HG03045 (cell line): ENCODE measurements around the gene RARG.
"Not testable (repeated sequence)": the region's sequence is repeated elsewhere in the genome, so short reads cannot be mapped to it uniquely, and the experiment has no call there.

Experiments
- ATAC-seq: cut with Tn5 transposase; IDR thresholded peaks from one replicate; pipeline ENCODE4 v1.9.1; 2021; ENCODE audit warnings: mild to moderate bottlenecking, moderate library complexity; ENCODE audit not compliant: unreplicated experiment

The RARG gene

DNA sequence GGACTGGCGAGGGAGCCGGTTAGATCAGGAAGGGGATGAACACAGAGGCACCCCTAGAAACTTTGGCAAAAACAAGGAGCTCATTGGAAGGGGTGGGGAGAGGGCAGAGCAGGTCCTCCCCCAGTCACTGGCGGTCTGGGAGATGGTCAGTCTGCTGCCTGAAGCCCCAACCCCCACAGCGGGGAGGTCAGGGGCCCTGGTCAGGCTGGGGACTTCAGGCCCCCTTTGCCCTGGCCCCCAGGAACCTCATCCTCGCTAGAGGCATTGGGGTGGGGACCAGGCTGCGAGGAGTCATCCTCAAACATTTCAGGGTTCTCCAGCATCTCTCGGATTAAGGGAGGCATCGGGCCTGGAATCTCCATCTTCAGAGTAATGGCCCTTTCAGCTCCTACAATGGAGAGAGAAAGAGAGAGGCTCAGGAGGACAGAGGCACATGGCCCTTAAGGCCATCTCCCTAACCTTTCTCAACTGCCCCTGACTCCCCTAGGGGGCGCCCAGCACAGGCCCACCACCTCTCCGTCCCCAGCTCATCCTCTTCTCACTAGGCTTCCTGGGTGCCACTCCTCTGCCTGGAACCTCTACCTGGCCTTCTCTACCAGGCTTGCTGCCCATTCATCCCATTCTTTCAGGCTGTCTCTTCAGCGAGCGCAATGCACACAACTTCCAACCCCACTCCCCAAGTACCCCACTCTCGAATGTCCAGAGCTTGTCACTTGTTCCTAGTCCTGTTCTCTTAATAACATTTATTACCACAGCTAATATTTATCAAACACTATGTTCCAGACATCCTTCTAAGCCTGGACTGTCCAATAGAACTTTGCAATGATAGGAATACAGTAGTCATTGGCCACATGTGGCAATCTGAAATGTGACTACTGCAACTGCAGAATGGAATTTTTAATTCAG is 20.3 kb downstream of the RARG start:
- ATAC-seq, result no peak

DNA sequence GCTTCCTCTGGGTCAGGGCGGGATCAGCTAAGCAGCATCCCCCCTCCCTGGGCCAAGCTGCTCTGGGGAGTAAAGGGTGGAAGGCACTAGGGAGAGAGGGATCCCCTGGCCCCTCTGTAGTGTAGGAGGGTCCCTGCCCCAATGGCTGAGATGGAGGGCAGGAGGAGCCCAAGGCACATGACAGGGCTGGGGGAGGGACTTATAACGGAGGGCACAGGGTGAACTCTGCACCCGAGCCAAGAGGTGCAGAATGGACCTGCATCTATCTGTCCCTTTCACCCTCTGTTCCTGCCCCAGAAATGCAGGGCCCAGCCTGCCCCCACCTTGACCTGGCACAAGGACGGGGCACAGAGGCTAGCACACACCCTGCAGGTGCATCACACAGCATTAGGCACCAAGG is 21.2 kb downstream of the RARG start:
- ATAC-seq, result no peak

DNA sequence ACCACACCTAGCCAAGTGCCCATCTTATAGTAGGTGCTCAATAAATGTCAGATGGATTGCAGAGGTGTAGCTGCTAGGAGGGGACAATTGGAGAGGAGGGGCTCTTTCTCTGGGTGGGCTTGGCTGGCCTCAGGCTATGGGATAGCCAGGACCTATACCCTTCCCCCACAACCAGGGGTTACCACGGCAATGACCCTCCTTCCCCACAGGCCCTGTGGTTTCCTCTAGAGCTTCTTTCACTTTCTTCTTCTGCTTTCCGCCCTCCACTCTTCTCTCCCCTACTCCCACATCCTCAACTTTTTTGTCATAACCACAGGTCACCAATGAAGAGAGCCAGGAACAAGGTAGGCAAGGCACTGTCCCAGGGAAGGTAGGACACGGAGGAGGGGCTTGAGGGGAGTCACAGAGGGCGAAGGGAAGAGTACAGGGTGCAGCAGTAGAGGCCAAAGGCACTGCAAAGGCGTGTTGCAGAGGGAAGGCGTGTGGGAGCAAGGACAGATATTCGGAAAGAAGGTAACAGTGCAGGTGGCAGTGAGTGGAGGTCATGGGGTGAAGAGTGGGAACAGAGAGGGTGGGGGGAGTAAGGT is 23.0 kb downstream of the RARG start:
- no peak for ATAC-seq

DNA sequence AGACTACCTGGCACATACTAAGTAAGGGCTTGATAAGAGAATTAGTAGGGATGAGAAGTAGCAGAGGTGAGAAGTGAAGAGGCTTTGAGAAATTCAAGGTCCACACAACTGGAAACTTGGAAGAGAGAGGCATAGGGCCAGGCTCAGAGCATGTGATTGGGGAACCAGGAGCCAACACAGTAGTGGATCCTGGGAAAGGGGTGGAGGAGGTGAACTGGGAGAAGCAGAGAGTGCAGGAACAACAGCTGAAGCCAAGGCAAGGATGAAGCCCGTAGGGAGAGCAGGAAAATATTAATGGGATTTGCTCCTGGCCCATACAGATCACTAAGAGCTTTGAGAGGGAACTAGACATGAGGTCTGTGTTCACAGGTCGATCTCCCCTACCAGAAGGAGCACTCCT is 23.6 kb downstream of the RARG start:
- no peak for ATAC-seq

DNA sequence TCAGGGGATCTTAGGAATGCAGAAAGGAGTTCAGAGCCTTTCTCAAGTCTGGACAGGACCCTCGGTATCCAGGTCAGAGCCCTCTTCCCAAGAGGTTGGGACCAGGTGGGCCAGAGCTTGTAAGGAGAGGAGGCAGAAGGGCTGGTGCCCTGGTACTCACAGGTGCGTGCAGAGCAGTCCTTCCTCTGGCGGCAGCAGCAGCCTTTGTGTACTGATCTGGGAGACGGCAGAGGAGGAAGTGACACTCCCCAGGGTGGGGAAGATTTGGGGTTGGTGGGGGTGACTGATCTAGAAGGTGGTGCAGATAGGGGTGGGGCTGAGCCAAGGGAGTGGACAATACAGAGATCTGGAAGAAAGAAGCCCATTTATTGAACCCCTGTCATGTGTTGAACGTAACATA is 25.0 kb downstream of the RARG start, which contains the start of gene ITGB7:
Gene ITGB7, minus strand, starts transcription at position 210 of the 400 bp plus-strand sequence. CDS start 6,808 bp downstream, outside the sequence.
- peak; percentile 32 for ATAC-seq

DNA sequence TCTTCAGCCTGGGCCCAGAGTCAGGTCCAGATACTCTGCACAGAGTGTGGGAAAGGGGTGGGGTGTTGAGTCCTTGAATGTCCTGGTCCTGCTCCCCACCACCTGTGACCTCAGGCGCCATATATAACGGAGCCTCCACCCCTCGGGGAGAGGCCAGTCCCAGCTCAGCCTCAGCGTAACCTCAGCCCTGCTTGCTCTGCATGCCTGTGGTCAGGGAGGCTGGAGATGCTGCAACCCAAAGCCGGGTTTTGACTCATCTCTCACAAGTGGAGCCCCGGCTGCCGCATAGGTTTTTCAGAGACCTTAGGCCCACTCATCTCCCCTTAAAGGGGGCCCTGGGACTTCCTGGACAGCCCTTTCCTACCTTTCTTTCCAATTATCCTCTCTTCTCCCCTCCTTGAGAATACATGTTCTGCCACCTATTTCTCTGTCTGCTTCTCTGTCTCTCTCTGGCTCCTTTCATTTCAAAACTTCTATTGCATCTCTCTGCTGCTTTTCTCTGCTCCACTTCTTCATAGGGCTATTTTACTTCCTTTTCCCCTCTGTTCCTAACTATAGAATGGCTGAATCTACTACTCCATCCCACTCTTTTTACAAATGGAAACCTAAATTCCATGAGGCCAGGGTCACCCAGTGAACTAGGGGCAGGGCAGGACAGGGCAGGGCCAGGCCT is 26.1 kb downstream of the RARG start:
- ATAC-seq, result peak; percentile 71

DNA sequence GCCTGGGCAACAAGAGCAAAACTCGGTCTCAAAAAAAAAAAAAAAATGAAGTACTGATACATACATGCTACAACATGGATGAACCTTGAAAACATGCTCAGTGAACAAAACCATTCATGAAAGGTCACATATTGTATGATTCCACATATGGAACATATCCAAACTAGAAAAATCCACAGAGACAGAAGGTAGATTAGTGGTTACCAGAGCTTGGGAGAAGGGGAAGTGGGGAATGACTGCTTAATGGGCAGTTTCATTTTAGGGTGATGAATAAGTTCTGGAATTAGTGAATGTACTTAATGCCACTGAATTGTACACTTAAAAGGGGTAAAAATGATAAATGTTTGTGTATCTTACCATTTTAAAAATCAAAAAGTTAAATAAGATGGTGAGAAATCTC is 27.7 kb downstream of the RARG start:
- ATAC-seq, result no peak

DNA sequence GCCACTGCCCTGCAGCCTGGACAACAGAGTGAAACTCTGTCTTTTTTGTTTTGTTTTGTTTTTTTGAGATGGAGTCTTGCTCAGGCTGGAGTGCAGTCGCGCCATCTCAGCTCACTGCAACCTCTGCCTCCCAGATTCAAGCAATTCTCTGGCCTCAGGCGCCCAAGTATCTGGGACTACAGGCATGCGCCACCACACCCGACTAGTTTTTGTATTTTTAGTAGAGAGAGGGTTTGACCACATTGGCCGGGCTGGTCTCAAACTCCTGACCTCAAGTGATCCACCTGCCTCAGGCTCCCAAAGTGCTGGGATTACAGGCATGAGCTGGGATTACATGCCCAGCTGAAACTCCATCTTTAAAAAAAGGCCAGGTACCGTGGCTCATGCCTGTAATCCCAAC is 29.7 kb downstream of the RARG start:
- ATAC-seq, result not testable (repeated sequence)

DNA sequence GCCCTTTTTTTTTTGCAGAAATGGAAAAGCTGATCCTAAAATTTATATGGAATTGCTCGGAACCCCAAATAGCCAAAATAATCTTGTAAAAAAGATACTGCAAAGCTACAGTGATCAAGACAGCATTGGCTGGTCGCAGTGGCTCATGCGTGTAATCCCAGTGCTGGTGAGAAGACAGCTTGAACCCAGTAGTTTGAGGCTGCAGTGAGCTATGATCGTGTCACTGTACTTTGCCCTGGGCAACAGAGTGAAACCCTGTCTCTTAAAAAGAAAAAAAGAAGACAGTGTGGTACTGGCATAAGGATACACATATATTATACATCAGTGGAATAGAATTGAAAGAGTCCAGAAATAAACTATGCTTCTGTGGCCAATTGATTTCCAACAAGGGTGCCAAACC is 30.4 kb downstream of the RARG start:
- ATAC-seq, result no peak

DNA sequence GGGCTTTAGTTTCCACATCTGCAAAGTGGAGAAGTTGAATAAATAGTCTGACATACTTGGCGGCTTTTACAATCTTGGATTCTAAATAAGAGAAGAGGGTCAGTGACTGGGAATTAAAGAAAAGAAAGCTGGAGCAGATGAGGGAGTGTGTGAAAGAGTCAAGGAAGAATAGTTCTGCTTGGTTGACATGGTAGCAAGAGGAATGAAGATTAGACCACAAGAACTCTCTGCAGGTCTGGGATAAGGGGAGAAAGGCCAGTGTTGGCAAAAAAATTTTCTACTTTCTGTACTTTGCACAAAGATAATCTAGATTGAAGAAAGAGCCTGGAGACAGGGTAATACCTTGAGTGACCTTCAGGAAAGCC is 30.9 kb downstream of the RARG start:
- ATAC-seq, result no peak

DNA sequence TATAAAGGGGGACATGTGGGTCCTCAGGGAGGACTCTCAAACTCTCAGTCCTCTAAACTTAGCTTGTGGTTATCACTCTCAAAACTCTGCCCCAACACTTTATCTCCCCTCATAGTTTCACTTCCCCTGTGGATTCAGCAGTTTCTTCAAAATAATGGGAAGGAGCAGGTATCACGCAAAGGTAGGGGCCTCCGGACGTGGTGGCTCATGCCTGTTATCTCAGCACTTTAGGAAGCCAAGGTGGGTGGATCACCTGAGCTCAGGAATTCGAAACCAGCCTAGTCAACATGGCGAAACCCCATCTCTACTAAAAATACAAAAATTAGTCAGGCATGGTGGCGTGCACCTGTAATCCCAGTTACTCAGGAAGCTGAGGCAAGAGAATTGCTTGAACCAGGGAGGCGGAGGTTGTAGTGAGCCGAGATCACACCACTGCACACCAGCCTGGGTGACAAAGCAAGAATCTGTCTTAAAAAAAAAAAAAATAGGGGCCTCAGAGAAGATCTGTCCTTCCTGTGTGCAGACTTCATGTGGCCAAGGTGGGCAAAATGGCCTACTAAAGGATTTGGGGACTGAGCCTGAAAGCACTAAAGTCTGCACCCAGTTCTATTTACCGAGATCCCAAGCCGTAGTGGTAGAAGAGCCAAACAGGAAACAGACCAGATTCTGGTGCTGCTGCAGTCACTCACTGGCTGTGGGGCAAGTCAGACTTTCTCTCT is 31.4 kb downstream of the RARG start:
- ATAC-seq, result peak; percentile 42

DNA sequence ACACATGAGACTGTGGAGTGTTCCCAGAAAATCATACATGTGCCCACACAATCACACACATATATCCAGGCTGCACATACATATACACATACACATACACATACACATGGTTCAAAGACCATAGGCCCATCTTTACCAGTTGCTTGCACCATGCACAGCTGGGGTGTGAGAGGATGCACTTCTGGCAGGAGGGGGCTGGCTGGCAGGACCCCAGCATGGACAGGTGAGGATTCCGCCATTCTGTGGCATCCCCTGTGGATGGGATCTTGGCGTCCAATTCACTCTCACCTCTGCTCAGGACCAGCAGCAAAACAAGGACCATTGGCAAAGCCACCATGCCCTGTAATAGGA is 31.9 kb downstream of the RARG start:
- peak; percentile 17 for ATAC-seq

DNA sequence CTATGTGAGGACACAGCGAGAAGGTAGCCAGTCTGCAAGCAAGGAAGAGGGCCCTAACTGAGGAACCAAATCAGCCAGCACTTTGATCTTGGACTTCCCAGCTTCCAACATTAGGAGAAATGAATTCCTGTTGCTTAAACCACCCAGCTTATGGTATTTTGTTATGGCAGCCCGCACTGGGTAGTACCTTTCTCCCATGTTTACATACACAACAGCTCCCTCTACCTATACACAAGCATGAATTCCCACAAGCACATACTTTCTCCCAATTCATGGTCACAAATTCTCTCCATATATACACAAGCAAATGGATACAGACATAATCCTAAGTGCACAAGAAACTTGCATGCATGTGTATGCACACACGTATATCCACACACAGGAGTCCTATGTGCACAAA is 32.3 kb downstream of the RARG start:
- ATAC-seq, result no peak

DNA sequence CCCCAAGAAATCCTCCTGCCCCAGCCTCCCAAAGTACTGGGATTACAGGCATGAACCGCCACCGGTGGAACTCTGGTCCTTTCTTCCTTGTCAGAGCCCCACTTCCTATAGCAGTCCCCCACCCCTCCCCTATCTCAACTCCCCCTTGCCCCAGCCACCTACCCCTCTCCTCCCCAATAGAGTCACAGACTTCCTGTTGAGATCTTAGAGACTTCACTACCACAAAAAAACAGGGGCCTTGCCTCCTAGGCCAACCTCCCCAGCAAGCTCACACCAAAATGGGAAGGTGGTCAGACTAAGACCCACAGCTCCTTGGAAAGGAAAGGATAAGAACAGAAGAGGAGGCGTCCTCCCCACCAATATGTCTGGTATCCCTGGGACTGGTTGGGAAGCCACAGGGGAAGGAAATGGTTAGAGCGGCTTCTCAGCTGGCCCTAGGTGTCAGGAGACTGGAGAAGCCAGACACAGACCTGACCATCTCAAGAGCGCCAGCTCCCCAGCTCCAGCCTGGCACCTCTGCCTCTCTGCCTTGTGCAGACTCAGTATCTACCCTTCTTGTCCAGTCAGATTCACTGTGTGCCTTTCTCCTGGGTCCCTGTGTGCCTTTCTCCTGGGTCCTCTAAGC is 33.4 kb downstream of the RARG start:
- ATAC-seq, result no peak

DNA sequence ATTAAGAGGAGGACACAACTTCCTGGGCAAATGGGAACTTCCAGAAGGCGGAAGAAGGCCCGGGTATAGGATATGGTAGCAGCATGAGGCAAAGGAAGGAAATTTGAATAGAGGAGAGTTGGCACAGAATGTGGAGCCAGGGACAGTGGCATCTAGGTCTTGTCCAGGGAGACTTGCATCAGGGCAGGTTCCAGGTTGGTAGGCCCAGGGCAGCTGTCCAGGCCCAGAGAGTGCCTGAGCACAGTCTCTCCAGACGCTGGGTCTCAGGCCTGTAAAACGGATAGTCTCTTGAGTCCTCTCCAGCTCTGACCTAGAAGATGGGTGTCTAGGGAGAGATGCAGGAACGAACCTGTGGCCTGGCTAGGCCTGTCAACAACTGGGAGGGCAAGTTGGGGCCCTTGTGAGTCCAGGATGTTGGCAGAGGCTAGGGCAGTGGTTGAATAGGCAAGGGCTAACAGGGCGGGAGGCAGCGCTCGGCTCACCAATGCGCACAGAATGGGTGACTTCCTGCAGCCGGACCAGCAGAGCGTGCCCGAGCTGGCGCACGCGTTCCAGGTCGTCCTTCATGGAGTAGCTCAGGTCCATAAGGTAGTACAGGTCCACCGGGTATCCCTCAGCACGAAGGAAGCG is 34.9 kb downstream of the RARG start:
- no peak for ATAC-seq

DNA sequence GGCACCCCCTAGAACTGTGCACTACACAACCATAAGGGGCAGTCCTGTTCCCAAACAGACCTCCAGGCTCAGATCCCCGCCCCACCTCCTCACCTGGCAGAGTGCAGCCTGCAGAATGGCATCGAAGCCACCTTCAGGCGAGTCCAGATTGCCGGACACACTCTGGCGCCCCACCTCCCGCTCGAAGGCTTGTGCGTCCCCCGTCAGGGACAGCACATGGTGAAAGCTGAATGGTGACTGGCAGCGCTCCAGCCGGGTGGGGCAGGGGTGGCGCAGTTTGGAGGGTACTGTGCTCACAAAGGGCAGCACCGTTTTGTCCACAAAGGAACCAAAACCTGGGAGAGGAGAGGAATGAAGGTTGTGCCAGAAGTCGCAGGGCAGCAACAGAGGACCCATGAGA is 35.5 kb downstream of the RARG start:
- no peak for ATAC-seq

DNA sequence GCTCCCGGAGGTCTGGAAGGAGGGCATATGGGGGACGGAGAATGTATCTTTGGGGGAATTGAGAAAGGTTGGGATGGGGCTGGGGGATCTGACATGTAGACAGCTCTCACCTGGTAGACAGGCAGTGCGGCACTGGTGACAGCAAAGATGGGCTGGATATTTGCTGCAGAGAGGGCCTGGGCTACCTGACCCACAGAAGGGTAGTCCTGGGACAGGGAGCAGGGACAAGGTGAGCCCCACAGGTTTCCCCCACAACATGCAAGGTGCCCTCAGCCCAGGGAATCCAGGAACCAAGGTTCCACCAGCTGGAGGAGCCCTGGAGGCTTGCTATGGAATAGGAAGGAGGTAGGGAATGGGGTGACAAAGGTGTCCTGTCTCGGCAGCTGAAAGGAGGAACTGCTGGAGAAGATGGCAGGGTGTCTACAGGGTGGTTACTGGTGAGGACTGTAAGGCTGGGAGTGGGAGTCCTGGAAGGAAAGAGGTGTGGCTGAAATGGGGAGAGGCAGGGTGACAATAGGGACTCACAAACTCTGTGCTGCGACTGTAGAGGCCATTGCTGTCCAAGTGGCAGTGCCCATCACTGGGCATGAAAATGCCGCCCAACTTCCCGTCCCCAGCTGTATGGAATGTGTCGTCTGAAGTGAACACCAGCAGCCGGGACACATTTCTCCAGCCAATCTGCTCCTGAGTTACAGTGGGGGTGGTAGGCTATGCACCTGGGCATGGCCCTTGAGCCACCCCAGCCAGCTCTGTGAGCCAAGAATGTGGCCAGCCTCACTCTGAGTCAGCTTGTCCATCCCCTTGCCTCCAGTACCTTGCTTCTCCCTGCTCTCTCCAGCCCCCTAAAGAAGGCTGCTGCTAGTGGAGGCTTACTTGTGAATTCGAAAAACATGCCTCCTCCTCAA is 36.2 kb downstream of the RARG start:
- ATAC-seq, result no peak

DNA sequence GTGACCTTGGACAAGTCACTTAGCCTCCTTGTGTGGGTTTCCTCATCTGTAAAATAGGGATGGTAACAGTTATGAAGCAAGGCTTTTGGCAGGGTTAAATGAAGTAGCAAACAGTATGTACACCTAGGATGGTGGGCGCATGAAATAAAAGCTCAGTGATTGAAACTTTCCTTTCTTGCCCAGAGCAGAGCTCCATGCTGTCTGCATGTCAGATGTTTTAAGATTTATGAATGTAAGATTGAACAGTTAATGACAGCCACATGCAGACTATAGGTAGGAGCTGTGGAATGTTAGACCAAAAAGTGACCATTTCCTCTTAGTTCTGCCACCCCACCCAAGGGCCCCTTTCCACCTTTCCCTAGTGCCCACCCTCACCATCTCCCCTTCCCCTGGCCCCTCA is 37.0 kb downstream of the RARG start:
- no peak for ATAC-seq

DNA sequence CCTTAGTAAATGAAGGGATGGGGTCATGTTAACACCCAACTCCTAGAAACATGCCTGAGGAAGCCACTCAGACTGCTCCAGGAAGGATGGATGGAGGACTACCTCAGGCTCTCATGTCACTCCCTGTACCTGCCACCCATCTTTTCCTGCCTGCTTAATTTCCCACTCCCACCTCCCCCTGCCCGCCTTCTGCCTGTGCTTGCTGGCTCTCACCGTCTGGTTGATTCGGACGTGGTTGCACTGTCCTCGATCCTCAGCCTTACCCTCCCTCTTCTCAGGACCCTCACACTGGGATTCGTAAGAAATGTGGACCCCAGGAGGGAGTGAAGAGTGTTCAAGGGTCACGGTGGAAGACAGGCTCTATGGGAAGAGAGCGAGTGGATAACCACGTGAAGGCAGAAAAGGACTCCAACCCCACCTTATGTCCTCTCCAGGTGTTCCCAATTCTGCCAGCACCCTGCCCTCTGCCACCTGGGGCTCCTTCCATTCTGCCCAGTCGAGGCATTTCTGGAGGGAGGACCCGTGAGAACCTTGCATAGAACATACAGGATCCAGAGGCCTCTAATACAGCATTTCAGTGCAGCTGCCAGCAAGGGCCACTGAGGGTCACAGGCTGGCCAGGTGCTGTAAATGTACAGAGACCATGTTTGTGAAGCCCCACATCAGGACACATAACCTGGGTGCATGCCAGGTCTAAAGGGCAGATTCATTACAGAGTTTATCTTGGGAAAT is 37.9 kb downstream of the RARG start:
- ATAC-seq, result no peak
